ENCODE results near the gene RGS7. TPM values are rescaled to one million over a fixed set of nuclear protein-coding genes. Genes with fewer than 3 reads are reported as not detected.

Gene RGS7
- total and polyA plus RNA-seq, 2 of the 8 experiments (the other 6 are each of a cell fraction or from before 2014, with no cell fraction given) = 1.6 to 3.0 TPM

DNA sequence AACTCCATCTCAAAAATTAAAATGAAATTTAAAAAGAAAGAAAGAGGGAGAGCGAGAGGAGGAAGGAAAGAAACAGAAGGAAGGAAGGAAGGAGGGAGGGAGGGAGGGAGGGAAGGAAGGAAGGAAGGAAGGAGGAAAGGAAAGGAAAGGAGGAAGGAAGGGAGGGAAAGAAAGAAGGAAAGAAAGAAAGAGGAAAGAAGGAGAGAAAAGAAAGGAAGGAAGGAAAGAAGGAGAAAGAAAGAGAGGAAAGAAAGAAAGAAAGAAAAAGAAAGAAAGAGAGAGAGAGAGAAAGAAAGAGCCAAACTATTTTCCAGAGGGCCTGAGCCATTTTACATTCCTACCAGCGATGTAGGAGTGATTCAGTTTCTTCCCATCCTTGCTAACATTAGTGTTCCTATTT lies 364.0 kb downstream of the RGS7 start:
- H3K18ac ChIP-seq (ENCODE audit: extremely low read depth, low read length) = no peak overlapping the region
- no peak overlapping the region for H3K4ac ChIP-seq (replicated peaks; ENCODE audit: insufficient read length, low read depth, low read length)
- 0 out of 2 replicates have a peak overlapping the region, but pooled peaks have one; percentile 21 for H2BK20ac ChIP-seq (ENCODE audit: low read length)
- no peak overlapping the region for H4K8ac ChIP-seq (ENCODE audit: extremely low read depth, insufficient read depth, low read length)
- H2BK120ac ChIP-seq (replicated peaks; ENCODE audit: low read depth, low read length) = no peak overlapping the region
- ChIA-PET POLR2A (ENCODE audit: partially characterized antibody) (no interaction called here), CTCF (ENCODE audit: partially characterized antibody) (no interaction called here)
- no peak overlapping the region for H4K91ac ChIP-seq (replicated peaks; ENCODE audit: insufficient read length, low read length)
- DNase-seq (ENCODE audit: low read depth in 1 of 2, low spot score in 2 of 2) (no peak), FAIRE-seq (no peak)
- H3K23me2 ChIP-seq (ENCODE audit: low read depth, low read length) = no peaks in the 10 kb centered on the region
- H2AK5ac ChIP-seq (ENCODE audit: low read depth, low read length) = no peak overlapping the region
- no peak overlapping the region for H3K9ac ChIP-seq (replicated peaks in 1 of 4; ENCODE audit: extremely low read depth in 1 of 4, low read depth in 3 of 4, low read length in 3 of 4)
- H3K79me2 ChIP-seq (ENCODE audit: control insufficient read depth in 1 of 2, insufficient read depth in 2 of 2, low read length in 2 of 2) = no peaks in the 10 kb centered on the region
- no peak overlapping the region for H2AFZ ChIP-seq (ENCODE audit: low read length)
- no peaks in the 10 kb centered on the region for H3K9me3 ChIP-seq (ENCODE audit: insufficient read depth in 2 of 2, low read depth in 1 of 2, low read length in 1 of 2)
- H2BK12ac ChIP-seq (ENCODE audit: low read depth, low read length) = no peak overlapping the region
- H3K4me1 ChIP-seq (replicated peaks in 1 of 4; ENCODE audit: control insufficient read depth in 3 of 4, insufficient read depth in 4 of 4, low read length in 3 of 4) = no peaks in the 10 kb centered on the region
- H3K27me3 ChIP-seq (replicated peaks in 1 of 4; ENCODE audit: control insufficient read depth in 3 of 4, extremely low read depth in 1 of 4, insufficient read depth in 3 of 4, low read length in 3 of 4) = no peaks in the 10 kb centered on the region
- H3K4me2 ChIP-seq (ENCODE audit: insufficient read depth in 1 of 2, low read depth in 2 of 2, low read length in 2 of 2) = no peak overlapping the region
- no peaks in the 10 kb centered on the region for H3K79me1 ChIP-seq (ENCODE audit: low read depth, low read length)
- H2BK15ac ChIP-seq (ENCODE audit: low read length) = no peak overlapping the region
- H4K5ac ChIP-seq (ENCODE audit: insufficient read length, low read depth, low read length) = no peak overlapping the region
- H3K4me3 ChIP-seq (ENCODE audit: extremely low read depth in 1 of 4, insufficient read depth in 2 of 4, low read depth in 3 of 4, low read length in 4 of 4) = no peak overlapping the region
- H3K14ac ChIP-seq (ENCODE audit: insufficient read length) = no peak overlapping the region
- H2BK5ac ChIP-seq (ENCODE audit: low read depth, low read length) = no peak overlapping the region
- H4K20me1 ChIP-seq (replicated peaks in 1 of 2; ENCODE audit: control insufficient read depth in 1 of 2, insufficient read depth in 2 of 2, low read length in 2 of 2) = no peaks in the 10 kb centered on the region
- H3K23ac ChIP-seq (ENCODE audit: insufficient read length) = no peak overlapping the region
- WGBS, 2 experiments (ENCODE audit: extremely low coverage in 1 of 2, insufficient coverage in 1 of 2, insufficient read length in 1 of 2, insufficient replicate concordance in 2 of 2, low coverage in 1 of 2, low lambda C conversion rate in 2 of 2, missing lambda C conversion rate in 1 of 2) = 84 to 100% methylated on average over 1 to 2 of the region's 2 CpGs
- H3K56ac ChIP-seq (replicated peaks; ENCODE audit: insufficient read length, low read depth, low read length) = no peak overlapping the region
- no peaks in the 10 kb centered on the region for H3K36me3 ChIP-seq (ENCODE audit: control insufficient read depth in 2 of 4, insufficient read depth in 4 of 4, low read length in 3 of 4)
- no peak overlapping the region for H3K27ac ChIP-seq (ENCODE audit: low read depth, low read length)
- TF ChIP-seq GTF2F1 (IDR thresholded peaks at IDR 0.05; ENCODE audit: borderline replicate concordance, low read depth, low read length) (no peak), RBBP5 (IDR thresholded peaks at IDR 0.05; ENCODE audit: borderline replicate concordance, low read depth, low read length) (no peak), NRF1 (IDR thresholded peaks at IDR 0.05; ENCODE audit: low read depth, low read length) (no peak), MAFK (IDR thresholded peaks at IDR 0.05; ENCODE audit: low read depth, low read length) (no peak), EGR1 (IDR thresholded peaks at IDR 0.05; ENCODE audit: borderline replicate concordance, low read depth, low read length) (no peak), TCF12 (IDR thresholded peaks at IDR 0.05; ENCODE audit: low read depth, low read length) (no peak)
